GM23248 (cell line): Measurements from ENCODE around the gene SERPINB1. TPM values are rescaled to one million over a fixed set of nuclear protein-coding genes. Genes with fewer than 3 reads are reported as not detected.

Experiments used
- DNase-seq: peaks from one replicate; pipeline ENCODE4 v3.0.0-alpha.2; 2015
- H2AFZ ChIP-seq: fragments of 200-600 bp; sonication (generic); 2 replicates; pipeline ENCODE4 v1.6.1; 2016; ENCODE audit warnings: antibody characterized with exemption
- H3F3A ChIP-seq: fragments of 200-600 bp; sonication (generic); 2 replicates; pipeline ENCODE4 v1.6.1; 2016; ENCODE audit warnings: mild to moderate bottlenecking, antibody characterized with exemption, mixed run types; ENCODE audit not compliant: insufficient read depth
- H3K27ac ChIP-seq: fragments of 200-600 bp; sonication (generic); 2 replicates; pipeline ENCODE4 v1.5.1; 2016; ENCODE audit warnings: mild to moderate bottlenecking
- H3K27me3 ChIP-seq: fragments of 200-600 bp; sonication (generic); replicated peaks from 2 replicates; pipeline ENCODE4 v1.6.1; 2016; ENCODE audit warnings: mild to moderate bottlenecking; ENCODE audit not compliant: insufficient read depth
- H3K36me3 ChIP-seq: fragments of 200-600 bp; sonication (generic); 2 replicates; pipeline ENCODE4 v1.6.1; 2016; ENCODE audit warnings: low read depth, mild to moderate bottlenecking
- H3K4me1 ChIP-seq: fragments of 200-600 bp; sonication (generic); 2 replicates; pipeline ENCODE4 v1.6.1; 2016; ENCODE audit warnings: mild to moderate bottlenecking; ENCODE audit not compliant: insufficient read depth
- H3K4me2 ChIP-seq: fragments of 200-600 bp; sonication (generic); one replicate; pipeline ENCODE4 v1.6.1; 2016; ENCODE audit warnings: mild to moderate bottlenecking; ENCODE audit not compliant: unreplicated experiment
- H3K4me3 ChIP-seq: fragments of 200-600 bp; sonication (generic); 2 replicates; pipeline ENCODE4 v1.5.1; 2016; ENCODE audit warnings: mild to moderate bottlenecking
- H3K79me2 ChIP-seq: fragments of 200-600 bp; sonication (generic); 2 replicates; pipeline ENCODE4 v1.6.1; 2016; ENCODE audit warnings: mild to moderate bottlenecking; ENCODE audit not compliant: insufficient read depth
- H3K9ac ChIP-seq: fragments of 200-600 bp; sonication (generic); 2 replicates; pipeline ENCODE4 v1.6.1; 2016; ENCODE audit warnings: mild to moderate bottlenecking
- H3K9me2 ChIP-seq: fragments of 200-600 bp; sonication (generic); 2 replicates; pipeline ENCODE4 v1.6.1; 2016; ENCODE audit warnings: mixed run types, mild to moderate bottlenecking, moderate library complexity; ENCODE audit not compliant: insufficient read depth
- H3K9me3 ChIP-seq: fragments of 200-600 bp; sonication (generic); one replicate; pipeline ENCODE4 v1.6.1; 2017; ENCODE audit warnings: low read depth
- H4K20me1 ChIP-seq: fragments of 200-600 bp; sonication (generic); 2 replicates; pipeline ENCODE4 v1.6.0; 2016; ENCODE audit not compliant: insufficient read depth
- EZH2 ChIP-seq: fragments of 200-600 bp; sonication (generic); IDR thresholded peaks from 2 replicates; pipeline ENCODE4 v1.6.1; 2018; ENCODE audit warnings: antibody characterized with exemption, mild to moderate bottlenecking; ENCODE audit not compliant: insufficient read depth, poor library complexity, severe bottlenecking
- EZH2phosphoT487 ChIP-seq: fragments of 200-600 bp; sonication (generic); IDR thresholded peaks from 2 replicates; pipeline ENCODE4 v1.6.1; 2018; ENCODE audit warnings: antibody characterized with exemption, moderate library complexity, mild to moderate bottlenecking, low read depth; ENCODE audit not compliant: insufficient read depth
- WGBS, 2 experiments: methylation state at CpG; one replicate each; pipeline ENCODE4 v1.1.6; 2015 to 2017; ENCODE audit warnings: low lambda C conversion rate in 2 of 2, low coverage in 1 of 2; ENCODE audit errors: missing lambda C conversion rate in 2 of 2; 5-methylcytosine and 5-hydroxymethylcytosine counted together
- in situ Hi-C: fragments of 300-500 bp; cut with MboI; formaldehyde crosslinking; loops from 2 replicates; pipeline ENCODE4 v1.15.0; 2020
- polyA plus RNA-seq: library from polyadenylated mRNA; unstranded; fragments of >200 nt; fragmentation: Nextera tagmentation; extraction: Ambion mirVana; gene quantifications from 2 replicates; pipeline ENCODE4 v1.2.1, GENCODE V29; 2016
- total RNA-seq: library from RNA; depleted of rRNA; stranded (reverse); fragments of >200 nt; shearing (Covaris generic); gene quantifications from 2 replicates; pipeline ENCODE4 v1.2.3, GENCODE V29; 2014

The SERPINB1 gene
- total and polyA plus RNA-seq, 2 experiments from 2014 or later, result 28.3 to 32.8 TPM

- WGBS, 2 experiments, result 94 to 95% methylated on average over 2 of the region's 2 CpGs
- Histone ChIP-seq H3K9me3 (no peaks in the 10 kb centered on the region), H4K20me1 (no peaks in the 10 kb centered on the region), H3K9ac (no peak overlapping the region), H3K4me3 (no peak overlapping the region), H3K9me2 (no peaks in the 10 kb centered on the region), H3K27me3 (no peaks in the 10 kb centered on the region), H3K4me1 (no peaks in the 10 kb centered on the region), H3K4me2 (no peak overlapping the region), H3K79me2 (no peaks in the 10 kb centered on the region), H3F3A (no peaks in the 10 kb centered on the region), H3K36me3 (no peaks in the 10 kb centered on the region), H2AFZ (no peak overlapping the region), H3K27ac (no peak overlapping the region)
- in situ Hi-C loops, result no loop called here
- no peak for DNase-seq
- TF ChIP-seq EZH2, result no peak
- TF ChIP-seq EZH2phosphoT487, result no peak
Measured at GRCh38 chr6:2826131-2826530, 15.5 kb downstream of the SERPINB1 start.

- 91 to 92% methylated on average over 7 of the region's 7 CpGs for WGBS, 2 experiments
- Histone ChIP-seq H4K20me1 (no peaks in the 10 kb centered on the region), H3K9ac (no peak overlapping the region), H3K27ac (no peak overlapping the region), H3K27me3 (no peaks in the 10 kb centered on the region), H3K4me3 (no peak overlapping the region), H3K4me1 (peaks cover 8% of the 10 kb centered on the region), H3K9me3 (no peaks in the 10 kb centered on the region), H3F3A (peaks cover 2% of the 10 kb centered on the region), H3K9me2 (no peaks in the 10 kb centered on the region), H3K79me2 (no peaks in the 10 kb centered on the region), H3K36me3 (no peaks in the 10 kb centered on the region), H2AFZ (no peak overlapping the region), H3K4me2 (no peak overlapping the region)
- TF ChIP-seq EZH2 (no peak), EZH2phosphoT487 (no peak)
- peak; percentile 13 for DNase-seq
- in situ Hi-C loops, result no loop called here
Measured at GRCh38 chr6:2823104-2823850, 18.4 kb downstream of the SERPINB1 start.

- H3K4me2 ChIP-seq, result no peak overlapping the region
- no peaks in the 10 kb centered on the region for H3K79me2 ChIP-seq
- in situ Hi-C loops, result no loop called here
- peaks cover 17% of the 10 kb centered on the region for H3F3A ChIP-seq
- H3K27me3 ChIP-seq, result no peaks in the 10 kb centered on the region
- peaks cover 16% of the 10 kb centered on the region for H3K4me1 ChIP-seq
- H3K9me2 ChIP-seq, result peaks cover 4% of the 10 kb centered on the region; the same call in 1 of the 2 replicates
- TF ChIP-seq EZH2 (no peak), EZH2phosphoT487 (no peak)
- H3K4me3 ChIP-seq, result no peak overlapping the region
- WGBS, 2 experiments, result 79 to 84% methylated on average over 3 of the region's 3 CpGs
- H2AFZ ChIP-seq, result no peak overlapping the region
- no peaks in the 10 kb centered on the region for H3K36me3 ChIP-seq
- no peak for DNase-seq
- H4K20me1 ChIP-seq, result no peaks in the 10 kb centered on the region
- H3K9ac ChIP-seq, result no peak overlapping the region
- no peak overlapping the region for H3K27ac ChIP-seq
- no peaks in the 10 kb centered on the region for H3K9me3 ChIP-seq
Measured at GRCh38 chr6:2821554-2821953, 20.1 kb downstream of the SERPINB1 start.

- no peak overlapping the region for H3K9ac ChIP-seq
- peaks cover 17% of the 10 kb centered on the region for H3F3A ChIP-seq
- in situ Hi-C loops, result no loop called here
- H4K20me1 ChIP-seq, result no peaks in the 10 kb centered on the region
- no peak for TF ChIP-seq EZH2
- H3K27ac ChIP-seq, result no peak overlapping the region
- H3K4me1 ChIP-seq, result peaks cover 16% of the 10 kb centered on the region
- no peaks in the 10 kb centered on the region for H3K9me3 ChIP-seq
- peaks cover 4% of the 10 kb centered on the region; the same call in 1 of the 2 replicates for H3K9me2 ChIP-seq
- H3K4me3 ChIP-seq, result no peak overlapping the region
- no peaks in the 10 kb centered on the region for H3K79me2 ChIP-seq
- H3K27me3 ChIP-seq, result no peaks in the 10 kb centered on the region
- no peak overlapping the region for H3K4me2 ChIP-seq
- H3K36me3 ChIP-seq, result no peaks in the 10 kb centered on the region
- 59 to 63% methylated on average over 2 of the region's 2 CpGs for whole genome bisulfite sequencing, 2 experiments
- peak; percentile 1 for DNase-seq
- no peak overlapping the region for H2AFZ ChIP-seq
Measured at GRCh38 chr6:2820415-2820814, 21.2 kb downstream of the SERPINB1 start.
